Stimulated activated CD8-positive, alpha-beta memory T cell treated with anti-CD3 and anti-CD28 coated beads, Interleukin-4, amount 100 ng/mL, for 1 hour (primary cell): ENCODE data around the gene THSD4.
"Not testable (repeated sequence)": the region's sequence is repeated elsewhere in the genome, so short reads cannot be mapped to it uniquely, and the experiment has no call there.

Experiments used
- DNase-seq, 2 donors: peaks; one replicate each; pipeline ENCODE4 v3.0.0-alpha.2; 2020; ENCODE audit warnings: low read depth in 2 of 2, low spot score in 1 of 2

THSD4 gene

DNA sequence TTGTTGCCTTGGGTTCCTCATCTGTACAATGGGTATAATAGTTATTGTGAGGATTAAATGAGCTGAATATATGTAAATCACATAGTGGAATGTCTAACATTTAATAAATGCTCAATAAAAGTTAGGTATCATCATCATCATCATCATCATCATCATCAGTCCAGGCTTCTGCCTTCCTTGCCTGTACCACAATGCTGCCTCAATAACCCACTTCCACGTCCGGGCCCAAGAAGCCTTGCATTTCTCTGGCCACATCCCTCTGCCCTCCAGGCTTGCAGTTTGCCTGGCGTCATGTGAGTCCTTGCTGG is 137.4 kb downstream of the THSD4 start:
- DNase-seq: no peak

DNA sequence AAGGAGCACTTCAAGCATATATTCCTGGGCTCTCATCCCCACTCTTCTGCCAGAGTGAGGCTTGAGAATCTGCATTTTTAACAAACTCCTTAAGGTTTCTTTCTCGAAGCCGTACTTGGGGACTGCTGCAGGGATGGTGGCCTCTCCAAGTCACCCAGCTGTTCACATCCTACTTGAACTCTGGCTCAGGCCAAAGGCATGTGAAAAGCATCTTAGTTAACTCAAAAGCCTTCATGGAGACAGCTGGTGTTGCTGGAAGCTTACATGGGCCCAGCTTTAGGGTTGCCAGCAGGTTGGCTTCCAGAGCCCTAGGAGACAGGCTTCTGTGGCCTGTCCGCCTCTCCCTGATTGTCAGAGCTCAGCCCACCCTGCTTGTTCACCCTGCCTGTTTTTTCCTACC is 139.2 kb downstream of the THSD4 start:
- no peak for DNase-seq

DNA sequence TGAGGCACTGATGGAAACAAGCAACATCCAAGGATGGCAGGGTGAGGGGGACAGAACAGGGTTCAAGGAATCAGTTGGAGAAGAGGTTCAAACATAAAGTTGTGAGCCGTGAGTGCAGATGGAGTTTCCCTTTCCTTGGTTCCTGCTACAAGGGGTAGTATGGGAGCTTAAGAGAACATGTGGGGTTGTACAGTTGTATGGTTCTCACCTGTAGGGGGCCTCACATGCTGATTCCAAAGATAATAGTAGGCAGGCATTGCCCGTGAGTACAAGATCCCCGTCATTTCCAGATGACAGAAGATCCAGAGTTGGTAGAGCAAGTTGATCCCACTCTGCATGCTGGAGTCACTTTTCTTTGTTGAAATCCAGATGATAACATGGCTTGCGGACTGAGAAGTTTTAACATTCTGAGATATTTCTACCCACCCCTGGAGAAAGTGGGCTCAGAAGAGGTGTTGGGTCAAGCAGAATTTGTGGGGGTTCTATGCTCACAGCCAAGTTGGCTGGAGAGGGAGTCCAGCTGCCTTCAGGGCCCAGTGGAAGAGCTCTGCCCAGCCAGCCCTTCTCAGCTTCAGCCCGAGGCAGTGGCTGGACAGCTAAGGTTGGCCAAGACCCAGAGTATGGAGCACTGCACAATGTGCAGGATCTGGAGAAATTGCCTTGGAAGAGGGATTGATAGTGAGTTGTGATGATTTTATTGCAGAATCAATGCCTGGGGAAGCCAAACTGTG is 141.8 kb downstream of the THSD4 start:
- no peak for DNase-seq

DNA sequence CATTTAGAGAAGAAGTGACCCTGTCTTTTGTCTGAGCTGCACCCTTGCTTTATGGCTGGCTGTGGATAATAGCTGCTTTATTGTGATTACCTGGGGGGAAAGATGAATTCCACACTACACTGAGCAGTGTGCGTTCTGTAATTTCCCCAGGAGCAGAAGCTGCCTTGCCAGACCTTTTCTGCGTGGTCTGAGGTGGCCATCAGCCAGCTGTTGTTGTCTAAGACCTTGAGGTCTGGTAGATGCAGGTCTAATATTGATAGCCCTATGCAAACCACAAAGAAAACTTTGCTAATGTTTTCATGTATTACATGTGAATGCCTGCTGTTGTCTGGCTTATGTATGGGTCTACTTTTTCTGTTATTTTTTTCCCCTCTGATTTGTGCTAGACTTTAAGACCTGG is 144.6 kb downstream of the THSD4 start:
- DNase-seq: no peak

DNA sequence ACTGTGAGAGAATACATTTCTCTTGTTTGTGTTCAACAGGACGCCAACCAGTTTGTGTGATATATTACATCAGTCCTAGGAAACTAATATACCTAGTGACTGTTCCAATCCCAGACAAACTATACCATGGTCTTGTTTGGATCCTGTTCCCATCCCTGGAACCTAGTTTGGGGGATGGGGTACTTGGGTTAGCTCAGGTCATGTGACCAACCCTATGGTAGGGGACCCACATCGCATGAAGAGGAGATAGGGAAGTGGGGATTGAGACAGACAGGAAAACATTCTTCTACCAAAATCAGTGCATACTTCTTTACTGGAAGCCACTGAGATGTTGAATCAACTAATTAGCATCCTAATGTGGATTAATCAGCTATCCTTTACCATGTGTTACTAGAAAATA is 146.1 kb downstream of the THSD4 start:
- DNase-seq: no peak

DNA sequence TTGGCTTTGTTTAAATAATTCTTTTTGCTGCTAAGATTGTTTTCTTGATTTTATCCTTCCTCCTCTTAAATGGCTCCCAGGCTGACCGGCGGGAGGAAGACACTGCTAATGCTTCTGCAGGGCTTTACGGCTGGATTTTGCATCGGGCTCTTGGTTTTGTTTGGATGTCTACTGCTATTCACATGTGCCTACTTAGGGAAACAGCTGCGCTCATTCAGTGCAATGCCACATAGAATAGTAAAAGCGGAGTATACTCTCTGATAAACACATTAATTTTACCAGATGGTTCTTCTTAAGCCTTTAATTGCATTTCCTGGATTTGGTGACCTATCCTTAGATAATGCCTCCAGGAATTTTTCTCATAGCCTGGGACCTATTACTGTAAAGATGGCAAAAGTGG is 146.6 kb downstream of the THSD4 start:
- DNase-seq: no peak

DNA sequence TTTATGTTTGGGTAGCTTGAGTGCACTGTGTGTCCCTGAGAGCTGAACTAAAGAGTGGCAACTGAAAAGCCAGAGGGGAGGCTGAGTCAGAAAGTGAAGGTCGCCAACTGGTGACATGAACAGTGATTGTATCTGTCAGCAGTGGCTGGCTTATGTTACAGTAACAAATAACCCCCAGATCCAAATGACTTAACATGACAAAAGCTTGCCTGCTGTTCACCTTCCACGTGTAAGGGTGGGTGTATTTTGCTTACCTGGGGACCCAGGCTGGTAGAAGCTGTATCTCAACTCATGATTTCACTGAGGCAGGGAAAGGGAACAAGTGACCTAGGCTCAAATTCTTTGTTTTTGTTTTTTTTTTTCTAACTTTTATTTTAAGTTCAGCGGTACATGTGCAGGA is 147.3 kb downstream of the THSD4 start:
- DNase-seq: no peak

DNA sequence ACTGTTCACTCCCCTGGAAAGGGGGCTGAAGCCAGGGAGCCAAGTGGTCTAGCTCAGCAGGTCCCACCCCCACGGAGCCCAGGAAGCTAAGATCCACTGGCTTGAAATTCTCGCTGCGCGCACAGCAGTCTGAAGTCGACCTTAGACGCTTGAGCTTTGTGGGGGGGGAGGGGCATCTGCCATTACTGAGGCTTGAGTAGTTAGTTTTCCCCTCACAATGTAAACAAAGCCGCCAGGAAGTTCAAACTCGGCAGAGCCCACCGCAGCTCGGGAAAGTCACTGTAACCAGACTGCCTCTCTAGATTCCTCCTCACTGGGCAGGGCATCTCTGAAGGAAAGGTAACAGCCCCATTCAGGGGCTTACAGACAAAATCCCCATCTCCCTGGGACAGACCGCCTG is 150.3 kb downstream of the THSD4 start:
- not testable (repeated sequence) for DNase-seq

DNA sequence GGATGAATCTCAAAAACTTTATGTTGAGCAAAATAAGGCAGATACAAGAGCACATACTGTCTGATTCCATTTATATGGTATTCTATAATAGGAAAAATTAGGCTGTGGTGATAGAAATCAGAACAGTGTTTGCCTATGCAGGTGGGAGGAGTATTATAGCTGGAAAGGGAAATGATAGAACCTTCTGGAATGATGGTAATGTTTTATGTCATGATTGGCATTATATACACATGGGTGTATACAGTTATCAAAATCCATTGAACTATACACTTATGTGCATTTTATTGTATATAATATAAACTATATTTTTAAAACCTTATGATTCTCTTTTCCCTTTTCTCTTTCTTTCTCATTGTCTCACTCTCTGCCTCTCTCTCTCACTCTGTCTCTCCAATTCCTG is 156.1 kb downstream of the THSD4 start:
- DNase-seq: no peak

DNA sequence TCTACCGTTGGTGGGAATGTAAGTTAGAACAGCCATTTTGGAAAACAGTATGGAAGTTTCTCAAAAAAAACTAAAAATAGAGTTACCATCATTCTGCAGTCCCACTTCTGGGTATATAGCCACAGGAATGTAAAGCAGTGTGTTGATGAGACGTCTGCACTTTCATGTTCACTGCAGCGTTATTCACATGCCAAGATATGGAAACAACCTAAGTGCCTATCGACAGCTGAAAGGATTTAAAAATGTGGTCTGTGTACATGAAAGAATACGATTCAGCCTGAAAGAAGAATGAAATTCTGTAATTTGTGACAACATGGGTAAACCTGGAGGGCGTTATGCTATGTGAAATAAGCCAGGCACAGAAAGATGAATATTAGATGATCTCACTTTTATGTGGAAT is 157.7 kb downstream of the THSD4 start:
- no peak for DNase-seq

DNA sequence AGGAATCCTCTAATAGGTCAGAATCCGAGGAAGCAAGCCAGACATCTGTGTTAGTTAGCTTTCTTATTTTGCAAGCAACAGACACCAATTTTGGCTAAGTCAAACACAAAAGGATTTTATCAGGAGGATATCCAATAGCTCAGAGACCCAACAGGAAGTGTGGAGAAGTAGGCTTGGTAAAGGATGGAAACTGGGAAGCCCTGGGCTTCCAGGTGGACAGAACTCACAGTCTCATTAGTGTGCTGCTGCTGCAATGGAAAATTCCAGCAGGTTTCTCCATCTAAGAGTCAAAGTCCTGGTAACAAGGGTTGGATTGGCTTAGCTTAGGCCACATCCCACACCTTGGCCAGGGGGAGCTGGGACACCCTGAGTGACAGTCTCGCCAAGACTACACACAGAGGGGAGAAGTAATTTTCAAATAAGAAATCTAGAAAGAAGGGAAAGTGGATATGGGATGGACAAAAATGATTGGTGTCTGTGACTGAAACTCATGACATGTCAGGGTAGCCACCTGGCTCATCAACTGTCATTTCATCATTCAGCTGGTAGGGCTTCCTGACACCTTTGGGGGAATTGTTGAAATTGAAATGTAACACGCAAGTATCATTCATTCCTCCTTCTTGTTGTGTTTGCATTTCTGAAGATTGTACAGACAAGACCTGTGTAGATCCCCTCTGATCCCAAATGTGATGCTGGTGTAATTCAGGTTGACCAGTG is 158.6 kb downstream of the THSD4 start:
- no peak for DNase-seq

DNA sequence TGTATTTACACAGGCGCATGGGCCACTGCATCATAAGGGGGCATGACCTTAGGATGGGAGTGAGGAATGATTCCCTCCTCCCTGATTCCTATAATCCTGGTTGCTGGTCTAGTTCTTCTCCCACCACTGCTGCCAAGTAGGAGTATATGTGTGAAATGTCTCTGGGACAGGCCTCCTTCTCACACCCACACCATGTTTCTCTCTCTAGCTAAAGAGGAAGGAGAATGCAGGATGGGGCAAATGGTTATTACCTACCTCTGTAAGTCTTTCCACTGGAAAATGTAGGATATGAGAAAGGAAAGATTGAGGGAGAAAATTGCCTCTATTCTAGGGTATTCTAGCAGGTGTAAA is 159.2 kb downstream of the THSD4 start:
- no peak for DNase-seq

DNA sequence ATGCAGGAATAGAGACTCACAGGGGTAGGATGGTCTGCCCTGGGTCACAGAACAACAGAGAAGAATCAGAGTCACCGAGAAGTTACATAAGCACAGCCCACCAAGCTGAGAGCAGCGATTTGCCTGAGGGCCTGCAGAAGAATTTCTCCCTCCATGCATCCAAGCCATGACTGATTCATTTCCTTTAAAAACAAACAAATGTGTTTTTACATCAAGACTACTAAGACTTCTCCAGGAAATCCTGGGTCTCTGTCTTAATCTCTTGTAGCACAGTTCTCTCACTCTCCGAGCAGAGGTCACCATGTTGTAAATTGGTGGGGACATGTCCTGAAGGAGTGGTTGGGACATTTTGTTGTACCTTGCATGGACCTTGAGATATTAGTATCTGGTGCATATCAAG is 159.8 kb downstream of the THSD4 start:
- no peak for DNase-seq

DNA sequence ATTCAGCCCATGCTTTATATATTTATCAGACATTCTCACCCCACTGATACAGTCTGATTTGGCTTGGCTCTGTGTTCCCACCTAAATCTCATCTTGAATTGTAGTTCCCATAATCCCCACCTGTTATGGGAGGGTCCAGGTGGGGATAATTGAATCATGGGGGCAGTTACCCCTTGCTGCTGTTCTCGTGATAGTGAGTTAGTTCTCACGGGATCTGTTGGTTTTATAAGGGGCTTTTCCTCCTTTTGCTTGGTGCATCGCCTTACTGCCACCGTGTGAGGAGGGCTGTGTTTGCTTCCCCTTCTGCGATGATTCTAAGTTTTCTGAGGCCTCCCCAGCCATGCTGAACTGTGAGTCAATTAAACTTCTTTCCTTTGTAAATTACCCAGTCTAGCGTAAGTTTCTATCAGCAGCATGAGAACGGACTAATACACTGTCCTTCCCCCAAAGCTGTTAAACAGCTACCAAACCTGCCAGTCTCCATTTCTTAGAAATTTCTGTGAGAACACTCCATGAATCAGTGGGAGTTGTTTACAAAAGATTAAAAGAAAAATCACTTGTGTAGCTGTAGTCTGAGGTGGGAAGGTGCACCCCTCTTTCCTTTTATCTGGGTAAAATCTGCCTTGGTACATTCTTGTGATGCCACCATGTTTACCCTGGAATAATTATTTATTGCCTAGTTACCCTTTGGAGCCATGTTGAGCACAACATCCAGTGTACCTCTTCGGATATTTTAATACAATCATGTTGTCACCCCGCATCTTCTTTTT is 160.5 kb downstream of the THSD4 start:
- no peak for DNase-seq

DNA sequence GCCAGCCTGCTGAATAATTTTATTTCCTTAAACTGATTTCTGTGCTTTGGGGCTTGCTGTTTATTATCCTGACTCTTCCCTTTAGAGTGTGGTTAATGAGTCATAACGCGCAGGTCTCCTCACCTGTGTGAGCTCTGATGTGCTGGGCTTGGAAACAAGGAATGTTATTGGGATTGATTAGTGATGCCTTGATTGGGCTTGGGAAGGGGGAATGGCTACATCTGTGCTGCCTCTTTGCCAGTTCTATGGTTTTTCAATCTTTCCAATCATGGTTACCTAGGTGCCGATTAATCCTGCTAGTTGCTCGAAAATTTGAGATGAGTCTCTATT is 161.0 kb downstream of the THSD4 start:
- DNase-seq: no peak

DNA sequence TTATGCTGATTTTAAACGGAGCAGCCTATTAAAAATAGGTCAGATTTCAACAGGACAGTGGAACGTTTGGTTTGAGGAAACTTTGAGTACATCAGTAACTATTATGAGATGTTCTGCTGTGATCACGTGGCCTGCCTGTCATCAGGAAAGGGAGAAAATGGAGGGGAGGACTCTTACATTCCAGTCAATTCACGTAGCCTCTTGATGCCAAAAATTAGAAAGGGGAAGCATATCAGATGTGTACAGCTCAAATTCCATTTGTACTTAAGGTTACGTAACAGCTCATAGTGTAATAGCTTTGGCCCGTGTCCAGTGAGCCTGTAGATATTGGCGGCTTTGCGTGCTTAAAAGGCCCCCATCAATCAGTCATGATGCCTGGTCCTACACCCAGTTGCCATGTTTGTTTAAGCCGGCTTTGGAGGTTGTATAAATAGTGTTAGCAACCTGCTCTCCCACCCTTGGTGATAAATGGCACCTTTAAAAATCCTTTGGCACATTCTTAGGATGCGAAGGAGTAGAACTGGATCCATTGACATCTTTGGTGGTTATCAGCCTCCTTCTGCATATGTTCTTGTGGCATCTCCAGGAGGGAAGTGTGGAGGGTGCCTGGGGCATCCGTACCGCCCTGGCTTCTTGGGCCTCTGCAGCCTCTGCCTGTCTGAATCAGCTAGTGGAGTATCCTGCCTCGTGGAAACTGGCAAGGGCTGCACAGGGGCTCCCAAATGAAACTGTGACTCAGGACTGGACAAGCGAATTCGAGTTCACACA is 163.9 kb downstream of the THSD4 start:
- no peak for DNase-seq

DNA sequence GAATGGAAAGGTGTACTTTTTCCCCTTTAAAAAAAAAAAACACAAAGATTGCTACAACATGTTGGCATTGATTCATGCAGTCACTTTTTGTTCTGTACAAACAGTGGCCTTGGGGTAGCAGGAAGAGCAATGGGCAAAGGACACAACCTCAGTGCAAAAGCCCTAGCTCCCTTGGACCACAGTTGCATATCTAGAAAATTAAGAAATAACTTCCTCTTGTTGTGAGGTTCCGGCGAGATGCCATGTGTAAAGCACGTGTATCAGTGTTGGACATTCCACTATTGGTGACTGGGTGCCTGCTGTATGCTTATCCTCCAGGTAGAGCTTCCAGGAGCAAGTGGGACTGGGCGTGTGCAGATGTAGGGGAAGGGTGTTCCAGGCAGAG is 164.5 kb downstream of the THSD4 start:
- no peak for DNase-seq

DNA sequence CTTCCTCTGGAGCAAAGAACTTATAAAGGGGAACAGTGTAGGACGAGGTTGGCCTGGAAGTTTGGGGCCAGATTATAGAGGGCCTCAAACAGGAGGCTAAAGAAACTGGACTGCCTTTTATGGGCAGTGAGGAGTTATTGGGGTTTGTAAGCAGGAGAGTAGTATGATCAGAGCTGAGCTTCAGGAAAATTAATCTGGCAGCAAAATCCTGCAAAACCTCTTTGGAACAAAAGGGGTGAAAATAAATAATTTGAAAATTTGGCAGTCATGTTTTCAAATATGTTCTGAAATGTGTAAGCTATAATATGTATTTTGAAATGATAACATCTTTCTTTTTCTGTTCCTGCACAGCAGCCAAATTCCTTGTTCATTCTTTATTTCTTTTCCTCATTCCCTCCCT is 164.9 kb downstream of the THSD4 start:
- no peak for DNase-seq

DNA sequence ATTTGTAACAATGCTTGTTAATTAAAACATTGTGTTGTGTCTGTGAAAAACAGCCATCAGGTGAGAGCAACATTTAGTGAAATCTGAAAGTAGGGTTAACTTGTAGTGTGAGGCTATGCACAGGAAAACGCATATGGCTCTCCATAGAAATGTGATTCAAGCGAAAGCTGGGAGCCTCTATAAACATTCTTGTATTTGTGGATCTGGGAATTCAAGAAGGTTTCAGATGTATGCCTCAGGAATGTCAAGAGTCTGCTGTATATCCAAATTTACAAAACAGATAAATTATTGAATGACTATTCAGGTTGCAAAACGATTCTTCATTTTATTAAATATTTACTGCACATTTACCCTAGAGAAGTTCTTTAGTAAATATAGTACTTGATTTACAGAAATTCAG is 166.0 kb downstream of the THSD4 start:
- DNase-seq: no peak

DNA sequence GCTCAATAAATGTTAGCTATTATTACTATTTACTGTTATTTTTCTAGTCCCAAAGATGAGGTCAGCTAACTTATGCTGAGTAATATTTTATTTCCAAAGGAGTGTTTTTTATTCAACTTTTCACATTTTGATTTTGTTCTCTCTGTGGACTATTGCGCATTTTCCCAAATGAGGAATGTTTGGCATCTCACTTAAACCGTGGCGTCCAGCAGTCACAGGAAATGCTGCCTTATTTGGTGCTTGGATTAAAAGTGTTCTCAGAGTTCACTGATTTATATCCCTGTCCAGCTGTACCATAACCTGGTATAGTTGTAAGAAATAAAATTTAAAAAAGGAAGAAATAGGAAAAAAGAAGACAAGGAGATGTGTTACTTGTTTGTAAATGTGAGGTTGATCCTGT is 166.8 kb downstream of the THSD4 start:
- no peak for DNase-seq

DNA sequence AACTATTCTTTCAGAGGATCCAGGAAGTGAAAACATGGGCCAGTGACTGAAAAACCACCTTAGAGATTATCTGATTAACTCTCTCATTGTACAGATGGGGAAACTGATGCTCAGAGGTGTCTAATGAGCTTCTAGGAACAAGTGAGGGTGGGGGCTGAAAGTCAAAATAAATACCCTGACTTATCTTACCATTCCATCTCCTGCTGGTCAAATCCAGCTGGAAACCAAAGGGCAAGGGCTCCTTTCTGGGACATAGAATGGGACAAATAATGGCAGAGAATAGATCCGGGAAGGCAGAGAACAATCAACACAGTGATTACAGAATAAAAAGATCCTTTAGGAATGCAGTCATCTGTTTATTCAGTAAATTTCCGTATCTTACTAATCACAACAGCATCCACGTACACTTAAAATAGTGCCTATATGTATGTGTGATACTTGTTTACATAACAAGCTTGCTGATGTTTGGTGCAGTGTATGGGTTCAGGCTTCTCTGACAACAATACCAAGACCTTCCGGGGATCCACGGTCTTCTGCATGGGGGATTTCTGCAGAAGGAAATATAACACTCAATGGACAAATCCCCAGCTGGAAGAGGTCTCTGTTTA is 173.2 kb downstream of the THSD4 start:
- DNase-seq: no peak

DNA sequence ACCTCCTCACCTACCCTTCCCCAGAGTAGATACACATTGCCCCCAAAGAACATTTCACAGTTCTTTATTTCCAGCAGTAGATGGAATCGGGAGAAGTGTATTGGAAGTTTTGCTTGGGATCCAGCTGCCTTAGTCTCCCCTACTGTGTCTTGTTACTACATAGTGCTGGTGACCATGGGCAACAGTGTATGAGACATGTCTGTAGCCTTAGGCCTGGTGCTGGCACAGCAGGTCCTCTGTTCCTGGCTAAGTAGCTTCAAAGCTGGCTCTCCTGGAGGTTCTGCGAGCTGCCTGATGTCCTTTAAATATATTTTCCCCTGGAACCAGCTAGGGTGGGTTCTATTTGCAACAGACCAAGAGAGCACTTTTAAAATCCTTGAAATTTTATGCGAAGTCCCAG is 174.7 kb downstream of the THSD4 start:
- no peak for DNase-seq
